ENCODE results near the gene C10orf62.
"Not testable (repeated sequence)": the region's sequence is repeated elsewhere in the genome, so short reads cannot be mapped to it uniquely, and the experiment has no call there.

Gene C10orf62

GRCh38 chr10:97564776-97565175, 24.7 kb upstream of the C10orf62 start:
- DNase-seq (ENCODE audit: low read depth in 1 of 2, low spot score in 1 of 2): no peak

DNA sequence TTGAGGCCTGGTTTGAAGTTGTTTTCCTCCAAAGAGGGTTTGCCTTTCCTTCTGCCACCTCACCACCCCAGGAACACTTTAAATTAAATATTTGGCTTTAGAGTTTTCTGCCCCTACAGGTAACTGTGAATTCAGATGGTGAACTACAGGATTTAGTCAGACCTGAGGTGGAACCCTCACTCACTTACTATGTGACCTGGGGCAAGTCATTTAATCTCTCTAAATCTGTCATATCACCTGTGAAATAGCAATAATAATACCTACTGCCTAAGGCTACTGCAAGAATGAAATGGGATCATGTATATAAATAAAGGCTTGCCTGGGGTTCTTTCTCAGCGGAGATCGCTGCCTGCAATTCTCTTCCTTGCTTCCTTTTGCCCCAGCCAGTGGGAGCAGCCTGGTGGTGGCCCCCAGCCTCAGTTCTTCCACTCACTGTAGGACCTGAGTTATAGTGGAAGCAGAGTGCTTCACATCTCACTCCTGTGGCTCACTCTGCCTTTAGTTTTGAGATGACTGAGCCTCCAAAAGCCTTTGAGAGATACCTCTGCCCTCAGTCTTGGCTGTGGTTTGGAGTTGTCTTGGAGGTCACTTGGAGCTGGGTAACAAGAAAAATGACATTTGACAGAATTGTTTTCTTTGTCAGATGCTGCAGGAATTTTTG, 23.1 kb upstream of the C10orf62 start:
- no peak for DNase-seq (ENCODE audit: low read depth in 1 of 2, low spot score in 1 of 2)

GRCh38 chr10:97567891-97568290, 21.6 kb upstream of the C10orf62 start:
- DNase-seq (ENCODE audit: low read depth in 1 of 2, low spot score in 1 of 2): no peak

DNA sequence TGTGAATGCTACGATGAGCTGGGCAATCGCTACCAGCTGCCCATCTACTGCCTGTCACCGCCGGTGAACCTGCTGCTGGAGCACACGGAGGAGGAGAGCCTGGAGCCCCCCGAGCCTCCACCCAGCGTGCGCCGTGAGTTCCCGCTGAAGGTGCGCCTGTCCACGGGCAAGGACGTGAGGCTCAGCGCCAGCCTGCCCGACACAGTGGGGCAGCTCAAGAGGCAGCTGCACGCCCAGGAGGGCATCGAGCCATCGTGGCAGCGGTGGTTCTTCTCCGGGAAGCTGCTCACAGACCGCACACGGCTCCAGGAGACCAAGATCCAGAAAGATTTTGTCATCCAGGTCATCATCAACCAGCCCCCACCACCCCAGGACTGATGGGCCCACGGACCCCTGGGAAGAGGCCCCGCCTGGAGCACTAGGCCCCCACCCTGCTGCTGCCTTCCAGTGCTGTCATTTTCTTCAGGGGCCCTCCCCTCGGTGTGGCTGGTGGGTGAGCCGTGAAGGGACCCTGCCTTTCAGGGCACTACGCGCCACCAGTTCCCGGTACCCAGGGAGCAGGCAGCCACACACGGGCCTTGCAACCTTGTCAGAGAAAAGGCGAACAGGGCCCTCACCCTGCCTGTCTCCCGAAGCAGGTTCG, 19.3 kb upstream of the C10orf62 start:
- no peak for DNase-seq (ENCODE audit: low read depth in 1 of 2, low spot score in 1 of 2)

DNA sequence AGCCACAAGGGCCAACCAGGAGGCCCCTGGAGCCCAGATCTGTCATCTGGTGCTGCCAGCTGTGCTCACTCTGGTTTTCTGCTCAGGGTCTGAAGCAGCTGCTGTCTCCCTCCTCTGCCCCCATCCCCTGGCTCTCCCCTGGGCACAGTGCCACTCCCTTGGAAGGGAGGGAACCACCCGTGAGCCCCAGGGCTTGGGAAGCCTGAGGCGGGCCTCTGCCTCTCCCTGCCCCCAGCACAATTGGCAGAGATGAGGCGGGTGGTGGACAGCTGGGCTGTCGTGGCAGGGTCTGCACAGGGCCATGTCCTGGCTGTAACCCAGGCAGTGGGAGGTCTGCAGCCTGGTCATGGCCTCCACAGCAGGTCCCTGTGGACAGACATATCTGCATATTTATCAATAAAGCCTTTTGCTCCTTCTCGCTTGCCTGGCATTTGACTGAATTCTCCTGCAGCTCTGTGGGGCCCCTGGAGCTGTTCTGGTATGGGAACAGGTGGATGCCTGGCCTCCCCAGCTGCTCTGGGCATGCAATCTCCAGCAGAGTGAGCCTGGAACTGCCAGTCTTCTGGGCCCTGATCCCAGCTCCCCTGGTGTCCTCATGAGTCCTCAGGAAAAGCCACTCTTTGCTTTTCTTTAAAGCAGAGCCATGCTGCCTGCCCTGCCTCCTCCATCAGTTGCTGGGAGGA, 18.6 kb upstream of the C10orf62 start:
- DNase-seq (ENCODE audit: low read depth in 1 of 2, low spot score in 1 of 2): no peak

- DNase-seq (ENCODE audit: low read depth in 1 of 2, low spot score in 1 of 2): no peak
Measured at GRCh38 chr10:97571622-97572021, 17.9 kb upstream of the C10orf62 start.

DNA sequence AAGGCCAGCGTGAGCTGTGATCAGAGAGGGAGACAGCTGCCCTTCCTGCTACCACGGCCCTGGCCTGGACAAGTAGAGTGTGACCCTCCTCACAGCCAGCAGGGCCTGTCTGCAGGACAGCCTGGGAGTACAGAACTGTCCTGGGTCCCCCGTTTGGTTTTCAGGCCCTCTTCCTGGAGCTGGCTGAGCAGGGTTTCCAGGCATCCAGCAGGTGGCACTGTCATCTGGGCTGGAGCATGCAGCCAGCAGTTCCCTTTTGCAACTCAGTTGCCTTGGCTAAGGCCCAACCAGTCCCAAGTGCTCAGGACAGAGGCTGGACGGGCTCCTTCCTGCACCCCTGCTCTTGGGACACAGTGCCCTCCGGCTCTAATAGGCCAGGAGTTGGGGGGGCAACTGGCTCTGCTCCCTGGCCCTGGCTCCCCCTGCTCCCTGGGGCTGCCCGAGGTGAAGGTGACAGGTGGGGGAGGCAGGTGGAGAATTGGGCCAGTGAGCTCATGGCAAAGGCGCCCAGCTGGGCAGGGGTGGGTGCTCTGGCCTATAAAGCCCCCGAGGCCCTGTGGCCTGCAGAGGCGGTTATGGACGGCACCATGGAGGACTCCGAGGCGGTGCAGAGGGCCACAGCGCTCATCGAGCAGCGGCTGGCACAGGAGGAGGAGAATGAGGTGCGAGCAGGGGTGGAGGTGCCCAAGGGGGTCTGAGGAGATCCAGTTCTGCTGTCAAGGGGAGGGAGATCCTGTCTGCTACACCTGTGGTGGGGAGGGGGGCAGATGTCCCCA, 17.1 kb upstream of the C10orf62 start, which contains the start of gene ANKRD2:
TSS of gene ANKRD2 (plus strand) at position 566 of the 776 bp plus-strand sequence. CDS start at position 576, 10 bp downstream.
- DNase-seq (ENCODE audit: low read depth in 1 of 2, low spot score in 1 of 2): peak in 1 of 2 donors; percentile 18

DNA sequence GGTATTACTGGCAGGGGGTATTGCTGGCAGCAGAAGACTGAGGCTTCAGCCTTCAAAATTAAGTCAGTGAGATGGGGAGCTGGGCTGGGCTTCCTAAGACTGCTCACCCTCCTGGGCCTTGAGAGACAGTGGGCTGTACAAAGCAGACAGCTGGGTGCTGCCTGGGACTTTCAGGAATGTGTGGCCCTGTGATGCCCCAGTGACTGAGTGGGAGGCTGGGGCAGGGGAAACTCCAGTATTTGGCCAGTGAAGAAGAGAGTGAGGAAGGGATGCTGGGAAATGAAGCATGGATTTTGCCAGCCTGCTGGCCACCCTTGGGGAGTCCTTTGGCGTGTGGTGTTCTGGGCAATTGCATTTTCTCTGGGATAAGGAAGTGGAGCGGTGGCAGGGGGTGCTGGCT, 16.5 kb upstream of the C10orf62 start:
- DNase-seq (ENCODE audit: low read depth in 1 of 2, low spot score in 1 of 2): no peak

- no peak for DNase-seq (ENCODE audit: low read depth in 1 of 2, low spot score in 1 of 2)
Measured at GRCh38 chr10:97573672-97574071, 15.8 kb upstream of the C10orf62 start.

GRCh38 chr10:97574374-97575126, 15.0 kb upstream of the C10orf62 start:
- no peak for DNase-seq (ENCODE audit: low read depth in 1 of 2, low spot score in 1 of 2)

DNA sequence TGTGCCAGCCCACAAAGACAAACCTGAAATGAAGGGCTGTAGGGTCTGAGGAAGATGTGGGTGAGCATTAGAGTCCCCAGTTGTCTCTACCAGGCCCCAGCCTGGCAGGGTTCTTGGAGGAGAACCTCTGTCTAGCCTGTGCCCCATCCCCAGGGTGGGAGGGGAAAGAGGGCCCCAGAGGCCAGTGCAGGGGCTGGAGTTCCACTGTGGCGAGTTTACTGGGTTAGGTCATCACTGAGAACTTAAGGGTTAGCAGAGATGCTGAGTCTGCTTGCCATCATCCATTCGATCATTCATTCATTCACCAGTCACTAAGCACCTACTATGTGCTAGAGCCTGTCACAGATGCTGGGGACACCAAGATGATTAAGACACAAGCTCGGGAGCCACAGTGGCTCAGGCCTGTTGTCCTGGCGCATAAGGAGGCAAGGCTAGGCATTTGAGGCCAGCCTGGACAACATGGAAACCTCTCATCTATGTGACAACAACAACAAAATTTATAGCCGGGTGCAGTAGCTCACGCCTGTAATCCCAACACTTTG, 14.3 kb upstream of the C10orf62 start:
- DNase-seq (ENCODE audit: low read depth in 1 of 2, low spot score in 1 of 2): no peak

- not testable (repeated sequence) for DNase-seq (ENCODE audit: low read depth in 1 of 2, low spot score in 1 of 2)
Measured at GRCh38 chr10:97576487-97576886, 13.0 kb upstream of the C10orf62 start.

DNA sequence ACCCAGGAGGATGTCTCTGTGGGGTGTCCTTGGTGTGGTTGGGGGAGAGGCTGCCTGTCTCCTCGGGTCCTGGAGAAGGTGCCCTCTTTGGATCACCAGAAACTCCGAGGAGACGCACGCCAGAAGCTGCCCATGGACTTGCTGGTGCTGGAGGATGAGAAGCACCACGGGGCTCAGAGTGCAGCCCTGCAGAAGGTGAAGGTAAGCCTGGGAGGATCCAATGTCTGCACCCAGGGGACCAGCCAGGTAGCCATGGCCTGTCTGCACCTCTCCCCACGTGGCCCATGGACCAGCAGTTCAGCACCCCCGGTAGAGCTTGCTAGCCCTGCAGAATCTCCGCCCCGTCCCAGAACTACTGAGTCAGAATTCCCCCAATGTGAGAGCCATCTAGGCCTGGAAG, 11.8 kb upstream of the C10orf62 start:
- DNase-seq (ENCODE audit: low read depth in 1 of 2, low spot score in 1 of 2): no peak

GRCh38 chr10:97578171-97578844, 11.2 kb upstream of the C10orf62 start:
- no peak for DNase-seq (ENCODE audit: low read depth in 1 of 2, low spot score in 1 of 2)

- DNase-seq (ENCODE audit: low read depth in 1 of 2, low spot score in 1 of 2): no peak
Measured at GRCh38 chr10:97580421-97581367, 8.8 kb upstream of the C10orf62 start.

GRCh38 chr10:97582169-97582568, 7.4 kb upstream of the C10orf62 start:
- DNase-seq (ENCODE audit: low read depth in 1 of 2, low spot score in 1 of 2): no peak

DNA sequence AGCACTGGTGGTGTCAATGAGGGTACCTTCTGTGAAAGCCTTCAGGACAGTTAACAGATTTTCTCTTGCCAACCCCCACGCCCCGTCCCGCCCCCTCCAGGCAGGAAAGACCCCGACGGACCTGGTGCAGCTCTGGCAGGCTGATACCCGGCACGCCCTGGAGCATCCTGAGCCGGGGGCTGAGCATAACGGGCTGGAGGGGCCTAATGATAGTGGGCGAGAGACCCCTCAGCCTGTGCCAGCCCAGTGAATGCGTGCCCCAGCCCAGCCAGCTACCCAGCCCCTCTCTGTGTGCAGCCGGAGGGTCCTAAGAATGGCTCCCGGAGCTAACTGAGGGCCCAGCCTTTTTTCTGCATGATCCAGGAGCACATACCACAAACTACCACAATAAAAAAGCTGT, 6.0 kb upstream of the C10orf62 start:
- no peak for DNase-seq (ENCODE audit: low read depth in 1 of 2, low spot score in 1 of 2)

DNA sequence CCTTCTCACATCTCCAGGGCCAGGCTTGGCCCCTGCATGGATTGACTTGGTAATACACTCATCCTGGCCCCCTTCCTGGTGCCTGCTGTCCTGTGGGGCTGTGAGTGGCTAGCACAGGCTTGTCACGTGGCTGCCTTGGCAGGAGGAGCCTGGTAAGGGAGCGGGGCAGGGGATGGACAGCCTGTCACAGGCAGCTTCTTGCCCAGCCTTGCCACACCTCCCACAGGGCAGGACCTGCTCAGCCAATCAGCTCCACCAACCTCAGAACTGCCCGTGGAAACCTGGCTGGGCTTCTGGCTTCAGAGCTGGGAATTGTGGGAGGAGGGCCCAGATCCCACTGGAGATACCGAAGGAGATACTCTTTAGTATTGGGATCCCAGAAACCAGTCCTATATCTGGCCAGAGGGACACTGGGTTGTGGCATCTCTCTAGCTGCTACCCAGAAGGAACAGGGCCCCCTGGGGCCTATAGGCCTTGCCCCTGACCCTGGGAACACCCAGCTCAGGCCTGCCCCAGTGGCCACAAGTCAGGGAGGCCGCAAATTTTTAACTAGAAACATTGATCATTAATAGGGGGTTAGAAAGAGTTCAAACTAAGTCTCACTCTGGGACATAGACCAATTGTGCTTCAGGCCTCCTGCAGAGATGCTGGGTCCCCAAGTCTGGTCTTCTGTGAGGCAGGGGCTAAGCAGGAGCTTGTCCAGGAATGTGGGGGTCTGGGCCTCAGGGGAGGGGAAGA, 5.3 kb upstream of the C10orf62 start, which contains the start of gene HOGA1:
TSS of gene HOGA1 (plus strand) at position 330 of the 738 bp plus-strand sequence. CDS start at position 645, 315 bp downstream.
- DNase-seq (ENCODE audit: low read depth in 1 of 2, low spot score in 1 of 2): no peak

Data from stimulated activated CD4-positive, alpha-beta T cell treated with anti-CD3 and anti-CD28 coated beads, Interleukin-15, amount 100 ng/mL, for 1 hour (primary cell).